ENCODE data around the gene KIAA1328. TPM values are rescaled to one million over a fixed set of nuclear protein-coding genes. Genes with fewer than 3 reads are reported as not detected.

The KIAA1328 gene
- total and polyA plus RNA-seq, 11 donors: 1.4 to 6.4 (median 4.0) TPM

DNA sequence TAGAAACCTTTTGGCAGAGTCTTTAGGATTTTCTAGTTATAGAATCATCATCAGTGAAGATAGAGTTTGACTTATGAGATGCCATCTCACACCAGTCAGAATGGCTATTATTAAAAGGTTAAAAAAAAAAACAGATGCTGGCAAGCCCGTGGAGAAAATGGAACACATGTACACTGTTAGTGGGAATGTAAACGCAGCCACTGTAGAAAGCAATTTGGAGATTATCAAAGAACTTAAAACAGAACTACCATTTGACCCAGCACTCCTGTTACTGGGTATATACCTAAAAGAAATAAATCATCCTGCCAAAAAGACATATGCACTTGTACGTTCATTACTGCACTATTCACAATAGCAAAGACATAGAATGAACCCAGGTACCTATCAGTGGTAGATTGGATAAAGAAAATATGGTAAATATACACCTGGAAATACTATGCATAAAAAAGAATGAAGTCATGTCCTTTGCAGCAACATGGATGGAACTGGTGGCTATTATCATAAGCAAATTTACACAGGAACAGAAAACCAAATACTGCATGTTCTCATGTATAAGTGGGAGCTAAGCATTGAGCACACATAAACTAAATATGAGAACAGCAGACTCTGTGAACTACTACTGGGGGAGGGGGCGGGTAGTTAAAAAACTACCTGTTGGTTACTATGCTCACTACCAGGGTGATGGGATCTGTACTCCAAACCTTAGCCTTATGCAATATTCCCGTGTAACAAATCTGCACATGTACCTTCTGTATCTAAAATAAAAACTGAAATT, 279.0 kb downstream of the KIAA1328 start:
- no peak overlapping the region for H3K4me3 ChIP-seq
- H3K27ac ChIP-seq: no peak overlapping the region
- H3K27me3 ChIP-seq: no peaks in the 10 kb centered on the region
- no peaks in the 10 kb centered on the region for H3K36me3 ChIP-seq
- DNase-seq (no peak), ATAC-seq (no peak)
- H3K4me1 ChIP-seq: no peaks in the 10 kb centered on the region
- H3K9me3 ChIP-seq: peaks cover 0 to 27% (median 5%) of the 10 kb centered on the region in 12 donors
- intact Hi-C loops (cut with DNase I): no loop called here
- 86 to 90% (median 89%) methylated on average over 5 of the region's 5 CpGs for WGBS, 4 donors
- TF ChIP-seq, protein P1, sequence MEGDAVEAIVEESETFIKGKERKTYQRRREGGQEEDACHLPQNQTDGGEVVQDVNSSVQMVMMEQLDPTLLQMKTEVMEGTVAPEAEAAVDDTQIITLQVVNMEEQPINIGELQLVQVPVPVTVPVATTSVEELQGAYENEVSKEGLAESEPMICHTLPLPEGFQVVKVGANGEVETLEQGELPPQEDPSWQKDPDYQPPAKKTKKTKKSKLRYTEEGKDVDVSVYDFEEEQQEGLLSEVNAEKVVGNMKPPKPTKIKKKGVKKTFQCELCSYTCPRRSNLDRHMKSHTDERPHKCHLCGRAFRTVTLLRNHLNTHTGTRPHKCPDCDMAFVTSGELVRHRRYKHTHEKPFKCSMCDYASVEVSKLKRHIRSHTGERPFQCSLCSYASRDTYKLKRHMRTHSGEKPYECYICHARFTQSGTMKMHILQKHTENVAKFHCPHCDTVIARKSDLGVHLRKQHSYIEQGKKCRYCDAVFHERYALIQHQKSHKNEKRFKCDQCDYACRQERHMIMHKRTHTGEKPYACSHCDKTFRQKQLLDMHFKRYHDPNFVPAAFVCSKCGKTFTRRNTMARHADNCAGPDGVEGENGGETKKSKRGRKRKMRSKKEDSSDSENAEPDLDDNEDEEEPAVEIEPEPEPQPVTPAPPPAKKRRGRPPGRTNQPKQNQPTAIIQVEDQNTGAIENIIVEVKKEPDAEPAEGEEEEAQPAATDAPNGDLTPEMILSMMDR (IDR thresholded peaks at IDR 0.05): no peak
- no peak for TF ChIP-seq POLR2A (IDR thresholded peaks at IDR 0.05)

DNA sequence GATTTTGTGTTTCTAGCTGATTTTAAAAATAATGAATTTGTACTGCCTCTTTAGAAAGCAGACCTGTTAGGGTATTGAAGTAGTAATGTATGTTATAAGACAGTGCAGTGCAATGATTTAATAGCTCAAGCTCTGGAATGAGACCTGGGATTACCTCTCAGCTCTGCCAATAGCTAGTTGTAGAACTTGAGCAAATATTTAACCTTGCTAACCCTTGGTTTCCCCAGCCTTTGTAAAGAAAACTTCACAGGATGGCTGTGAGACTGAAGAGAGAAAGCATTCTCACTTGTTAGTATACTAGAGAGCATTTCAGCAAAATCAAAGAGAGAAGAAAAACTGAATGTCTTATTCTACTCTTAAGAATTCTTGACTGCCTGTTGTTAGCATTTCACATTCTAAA, 293.9 kb downstream of the KIAA1328 start:
- intact Hi-C loops (cut with DNase I): loop anchor here in 1 of 10 donors (10.0 kb wide), 1 partner anchor 58 kb away; no protein-coding TSS in a partner anchor
- H3K4me1 ChIP-seq: no peaks in the 10 kb centered on the region
- ATAC-seq (no peak), DNase-seq (no peak)
- H3K9me3 ChIP-seq: peaks cover 0 to 19% (median 0%) of the 10 kb centered on the region in 12 donors
- TF ChIP-seq POLR2A (IDR thresholded peaks at IDR 0.05): no peak
- TF ChIP-seq, protein P1 (IDR thresholded peaks at IDR 0.05): no peak
- H3K27ac ChIP-seq: no peak overlapping the region
- no peak overlapping the region for H3K4me3 ChIP-seq
- H3K36me3 ChIP-seq: no peaks in the 10 kb centered on the region
- no peaks in the 10 kb centered on the region for H3K27me3 ChIP-seq

DNA sequence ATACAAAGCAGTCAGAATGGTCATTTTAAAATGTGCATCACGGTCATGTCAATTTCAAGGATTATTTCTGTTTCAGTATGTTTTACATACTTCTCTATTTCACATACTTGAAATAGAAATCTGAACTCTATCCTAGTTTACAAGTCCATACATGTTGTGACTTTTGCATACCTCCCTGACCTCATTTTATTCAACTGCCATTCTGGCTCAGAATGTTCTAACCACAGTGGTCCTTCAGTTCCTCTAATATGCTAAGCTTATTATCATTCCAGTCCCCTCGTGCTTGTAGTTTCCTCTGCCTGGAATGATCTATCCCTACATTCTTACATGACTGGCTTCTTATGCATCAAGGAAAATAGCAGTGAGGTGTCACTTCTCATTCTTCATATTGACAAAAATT, 295.6 kb downstream of the KIAA1328 start:
- 64 to 78% (median 73%) methylated on average over 2 of the region's 2 CpGs for WGBS, 4 donors
- Histone ChIP-seq H3K4me3 (no peak overlapping the region), H3K4me1 (no peaks in the 10 kb centered on the region), H3K9me3 (peaks cover 0 to 4% (median 0%) of the 10 kb centered on the region in 12 donors), H3K27me3 (no peaks in the 10 kb centered on the region), H3K36me3 (no peaks in the 10 kb centered on the region), H3K27ac (no peak overlapping the region)
- DNase-seq: no peak
- no peak for ATAC-seq
- TF ChIP-seq POLR2A (IDR thresholded peaks at IDR 0.05): no peak
- TF ChIP-seq, protein P1 (IDR thresholded peaks at IDR 0.05): no peak
- intact Hi-C loops (cut with DNase I): loop anchor here in 1 of 10 donors (10.0 kb wide), 1 partner anchor 60 kb away; no protein-coding TSS in a partner anchor

GRCh38 chr18:37135177-37135576, 306.2 kb downstream of the KIAA1328 start:
- no peak for ATAC-seq
- DNase-seq: no peak
- no peaks in the 10 kb centered on the region for H3K27me3 ChIP-seq
- H3K9me3 ChIP-seq: peaks cover 0 to 35% (median 3%) of the 10 kb centered on the region in 12 donors
- intact Hi-C loops (cut with DNase I): no loop called here
- no peak for TF ChIP-seq POLR2A (IDR thresholded peaks at IDR 0.05)
- TF ChIP-seq, protein P1 (IDR thresholded peaks at IDR 0.05): no peak
- no peaks in the 10 kb centered on the region for H3K36me3 ChIP-seq
- no peak overlapping the region for H3K4me3 ChIP-seq
- H3K27ac ChIP-seq: no peak overlapping the region
- H3K4me1 ChIP-seq: no peaks in the 10 kb centered on the region
- 93 to 97% (median 95%) methylated on average over 4 of the region's 4 CpGs for WGBS, 4 donors

All from heart left ventricle (tissue), 16 donors.